B cell (primary cell): ENCODE results near the gene MAGI2.

Experiments
- CTCF ChIP-seq: fragments of 200-600 bp; IDR thresholded peaks from one replicate; pipeline ENCODE4 v1.8.0; 2022; ENCODE audit warnings: antibody characterized with exemption, mild to moderate bottlenecking
- EZH2 ChIP-seq: IDR thresholded peaks from 2 replicates; pipeline ENCODE4 v1.6.1; 2012; ENCODE audit warnings: borderline replicate concordance, low read depth, mild to moderate bottlenecking, moderate library complexity, low read length; ENCODE audit not compliant: insufficient read depth, poor library complexity, severe bottlenecking

DNA sequence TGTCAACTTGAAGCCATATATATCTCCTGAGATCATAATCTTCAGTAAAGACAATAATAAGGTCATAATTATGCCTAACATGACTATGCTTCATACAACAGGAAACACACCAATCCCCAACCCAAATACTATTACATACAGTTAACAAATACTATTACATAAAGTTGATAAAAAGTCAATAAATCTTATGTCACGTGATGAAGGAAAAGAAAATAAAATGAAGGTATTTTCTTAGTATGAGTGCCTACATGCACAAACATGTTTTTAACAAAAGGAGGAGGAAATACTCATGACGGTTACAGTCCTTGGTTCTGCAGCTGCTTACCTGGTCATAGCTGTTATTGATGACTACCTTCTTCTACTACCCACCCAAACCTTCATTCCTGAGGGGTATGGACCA lies 844.2 kb downstream of the MAGI2 start:
- TF ChIP-seq CTCF (no peak), EZH2 (no peak)
